Measurements from ENCODE around the gene LCTL. TPM values are rescaled to one million over a fixed set of nuclear protein-coding genes. Genes with fewer than 3 reads are reported as not detected.

The LCTL gene
- total and polyA plus RNA-seq, 12 donors: 0.03 to 0.16 TPM; not detected in 10

GRCh38 chr15:66498501-66499386 lies 67.1 kb downstream of the LCTL start:
- Histone ChIP-seq H3K27me3 (no peaks in the 10 kb centered on the region), H3K9me3 (replicated peaks in 1 of 3) (no peaks in the 10 kb centered on the region), H3K27ac (peak overlapping the region in 3 of 5 donors; percentile 72 to 90 (median 76)), H3K4me1 (replicated peaks in 1 of 2) (peaks cover 16 to 37% of the 10 kb centered on the region in 2 donors), H3K36me3 (replicated peaks in 1 of 2) (peaks cover 0 to 62% of the 10 kb centered on the region in 2 donors), H3K4me3 (no peak overlapping the region)
- whole genome bisulfite sequencing, 4 donors: 40 to 50% (median 45%) methylated on average over 3 of the region's 3 CpGs
- peak; percentile 30 to 53 (median 44) for TF ChIP-seq CTCF (IDR thresholded peaks at IDR 0.05)
- TF ChIP-seq POLR2A (IDR thresholded peaks at IDR 0.05): no peak
- DNase-seq: peak in 1 of 7 donors; percentile 44
- intact Hi-C loops (cut with DNase I): loop anchor here (5.0 kb wide), 1 partner anchor 111 kb away; the partner anchor contains the start of gene MAP2K1 (in 2 of the 2)

Small RNA genes lying within 50 kb of the gene (small RNA-seq; reads per million reads assigned to genes)
- gene RF01159 (0 reads per million in 2 donors), gene SNORD16 (0 reads per million in 2 donors), gene SNORD18A (0 reads per million in 2 donors), gene SNORD18B (0 reads per million in 2 donors), gene SNORD18C (0 reads per million in 2 donors)

Other genes with a start within 250 kb of the LCTL start
- 10 to 100 TPM in 1 of 9 donors, 1 to 10 TPM in 8; 1.3 to 13.5 (median 6.7) TPM for gene TIPIN, start 209.3 kb downstream of the LCTL start, total RNA-seq
- 10 to 100 TPM in 1 of 3 donors, 1 to 10 TPM in 2; 3.4 to 12.0 (median 4.9) TPM for gene TIPIN, start 209.3 kb downstream of the LCTL start, polyA plus RNA-seq
- gene MAP2K1, start 179.1 kb downstream of the LCTL start, total RNA-seq: 10 to 100 TPM; 39.5 to 60.0 (median 46.1) TPM
- 10 to 100 TPM; 14.0 to 49.3 (median 14.3) TPM for gene MAP2K1, start 179.1 kb downstream of the LCTL start, polyA plus RNA-seq
- 10 to 100 TPM; 24.4 to 64.1 (median 31.1) TPM for gene SNAPC5, start 68.2 kb downstream of the LCTL start, total RNA-seq
- gene SNAPC5, start 68.2 kb downstream of the LCTL start, polyA plus RNA-seq: 10 to 100 TPM; 40.0 to 47.0 (median 42.0) TPM
- 1,000 to 10,000 TPM; 1,447 to 3,854 (median 2,113) TPM for gene RPL4, start 61.1 kb downstream of the LCTL start, total RNA-seq
- gene RPL4, start 61.1 kb downstream of the LCTL start, polyA plus RNA-seq: 1,000 to 10,000 TPM; 2,371 to 3,619 (median 2,744) TPM
- 10 to 100 TPM in 1 of 9 donors, 1 to 10 TPM in 8; 1.1 to 11.4 (median 3.9) TPM for gene ZWILCH, start 60.7 kb downstream of the LCTL start, total RNA-seq
- 1 to 10 TPM; 2.5 to 5.4 (median 2.7) TPM for gene ZWILCH, start 60.7 kb downstream of the LCTL start, polyA plus RNA-seq
- 10 to 100 TPM in 4 of 9 donors, 1 to 10 TPM in 5; 4.0 to 31.9 (median 8.2) TPM for gene SMAD6, start 136.2 kb upstream of the LCTL start, total RNA-seq
- gene SMAD6, start 136.2 kb upstream of the LCTL start, polyA plus RNA-seq: 1 to 10 TPM; 1.9 to 7.0 (median 2.7) TPM